Measurements from ENCODE around the gene FOXO6.

DNA sequence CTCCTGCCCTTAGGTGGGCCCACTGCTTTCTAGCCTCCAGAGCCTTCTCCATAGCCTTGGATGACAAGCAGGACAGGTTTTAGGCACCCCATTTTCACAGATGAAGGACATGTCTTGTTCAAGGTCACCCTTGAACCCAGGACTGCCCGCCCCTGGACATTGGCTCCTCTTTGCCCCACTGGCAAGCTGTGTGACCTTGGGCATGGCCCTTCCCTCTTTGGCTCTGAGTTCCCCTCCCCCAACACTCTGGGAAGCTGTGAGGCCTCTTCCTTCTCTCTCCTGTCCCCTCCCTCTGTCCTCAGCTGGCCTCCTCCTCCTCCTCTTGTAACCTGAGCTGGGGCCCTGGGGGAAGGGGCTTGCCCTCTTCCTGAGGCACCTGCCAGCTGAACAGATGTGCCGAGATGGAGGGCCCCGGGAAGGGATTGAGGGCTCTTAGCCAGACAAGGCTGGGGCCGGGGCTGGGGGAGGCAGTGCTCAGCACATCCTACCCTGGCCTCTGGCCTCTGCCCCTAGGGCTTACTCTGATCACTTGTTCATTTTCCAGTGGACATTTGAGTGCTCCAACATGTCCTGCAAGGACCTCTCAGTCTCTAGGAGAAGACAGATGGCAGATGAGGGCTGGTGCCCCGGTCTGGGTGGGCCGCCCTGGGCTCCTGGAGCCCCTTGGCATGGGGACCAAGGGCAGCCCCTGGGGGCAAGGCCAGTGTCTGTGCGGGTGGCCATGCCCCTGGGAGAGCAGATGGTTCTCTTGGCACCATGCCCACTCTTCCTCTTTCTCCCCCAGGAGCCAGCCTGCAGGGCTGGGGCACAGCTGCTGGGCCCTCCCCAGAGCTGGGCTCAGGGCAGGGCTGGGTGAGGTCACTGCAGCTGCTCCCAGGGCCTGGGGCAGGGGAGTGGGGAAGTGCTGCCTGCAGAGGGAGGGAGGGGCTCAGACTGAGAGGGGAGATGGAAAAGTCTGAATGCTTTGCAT lies 10.7 kb downstream of the FOXO6 start:
- TF ChIP-seq, protein P1, sequence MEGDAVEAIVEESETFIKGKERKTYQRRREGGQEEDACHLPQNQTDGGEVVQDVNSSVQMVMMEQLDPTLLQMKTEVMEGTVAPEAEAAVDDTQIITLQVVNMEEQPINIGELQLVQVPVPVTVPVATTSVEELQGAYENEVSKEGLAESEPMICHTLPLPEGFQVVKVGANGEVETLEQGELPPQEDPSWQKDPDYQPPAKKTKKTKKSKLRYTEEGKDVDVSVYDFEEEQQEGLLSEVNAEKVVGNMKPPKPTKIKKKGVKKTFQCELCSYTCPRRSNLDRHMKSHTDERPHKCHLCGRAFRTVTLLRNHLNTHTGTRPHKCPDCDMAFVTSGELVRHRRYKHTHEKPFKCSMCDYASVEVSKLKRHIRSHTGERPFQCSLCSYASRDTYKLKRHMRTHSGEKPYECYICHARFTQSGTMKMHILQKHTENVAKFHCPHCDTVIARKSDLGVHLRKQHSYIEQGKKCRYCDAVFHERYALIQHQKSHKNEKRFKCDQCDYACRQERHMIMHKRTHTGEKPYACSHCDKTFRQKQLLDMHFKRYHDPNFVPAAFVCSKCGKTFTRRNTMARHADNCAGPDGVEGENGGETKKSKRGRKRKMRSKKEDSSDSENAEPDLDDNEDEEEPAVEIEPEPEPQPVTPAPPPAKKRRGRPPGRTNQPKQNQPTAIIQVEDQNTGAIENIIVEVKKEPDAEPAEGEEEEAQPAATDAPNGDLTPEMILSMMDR (IDR thresholded peaks at IDR 0.05): no peak
- TF ChIP-seq POLR2AphosphoS5 (IDR thresholded peaks at IDR 0.05): no peak
